GM21447 (cell line): ENCODE measurements around the gene N4BP3.

Experiments used
- ATAC-seq: cut with Tn5 transposase; IDR thresholded peaks from one replicate; pipeline ENCODE4 v1.9.1; 2021; ENCODE audit not compliant: unreplicated experiment

Gene N4BP3

DNA sequence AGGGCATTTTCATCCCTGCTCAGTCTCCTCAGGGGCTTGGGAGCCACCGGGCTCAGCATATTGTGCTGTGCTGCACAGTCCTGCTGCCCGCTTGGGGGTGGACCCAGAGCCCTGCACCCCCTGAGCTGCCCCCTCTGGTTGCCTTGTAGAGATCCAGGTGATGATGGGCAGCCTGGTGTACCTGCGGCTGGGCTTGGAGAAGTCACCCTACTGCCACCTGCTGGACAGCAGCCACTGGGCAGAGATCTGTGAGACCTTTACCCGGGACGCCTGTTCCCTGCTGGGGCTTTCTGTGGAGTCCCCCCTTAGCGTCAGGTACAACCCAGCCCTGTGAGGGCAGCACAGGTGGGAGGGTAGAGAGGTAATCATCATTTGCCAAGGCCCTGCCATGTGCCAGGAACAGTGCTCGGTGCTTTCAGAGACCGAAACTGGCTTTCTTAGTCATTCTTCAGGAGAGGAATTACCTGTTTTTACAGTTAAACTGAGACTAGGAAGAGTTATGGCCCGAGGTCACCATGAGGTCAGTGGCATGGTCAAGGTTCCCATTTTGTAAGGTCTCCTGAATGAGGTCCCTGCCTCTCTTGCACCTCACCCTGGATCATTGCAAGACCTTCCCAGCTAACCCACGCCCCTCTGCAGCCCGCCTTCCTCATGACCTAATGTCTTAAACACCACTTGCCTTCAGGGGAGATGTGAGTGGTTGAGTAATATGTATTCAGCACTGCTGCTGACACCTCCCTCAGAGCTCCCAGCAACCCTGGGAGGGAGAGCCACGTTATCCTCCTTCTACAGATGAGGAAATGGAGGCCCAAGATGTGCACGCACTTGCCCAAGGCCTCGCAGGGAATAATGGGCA is 32.9 kb downstream of the N4BP3 start:
- ATAC-seq = peak; percentile 72

DNA sequence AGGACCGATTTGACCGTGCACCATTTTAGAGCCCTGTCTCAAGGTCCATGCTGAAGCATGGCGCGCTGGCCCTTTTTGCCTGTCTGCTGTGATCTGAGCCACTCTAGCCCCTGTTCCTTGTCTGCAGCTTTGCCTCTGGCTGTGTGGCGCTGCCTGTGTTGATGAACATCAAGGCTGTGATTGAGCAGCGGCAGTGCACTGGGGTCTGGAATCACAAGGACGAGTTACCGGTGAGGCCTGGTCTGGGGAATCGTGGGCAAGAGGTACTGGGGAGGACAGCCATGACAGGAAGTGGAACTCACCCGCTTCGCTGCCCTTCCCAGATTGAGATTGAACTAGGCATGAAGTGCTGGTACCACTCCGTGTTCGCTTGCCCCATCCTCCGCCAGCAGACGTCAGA is 34.1 kb downstream of the N4BP3 start:
- no peak for ATAC-seq

DNA sequence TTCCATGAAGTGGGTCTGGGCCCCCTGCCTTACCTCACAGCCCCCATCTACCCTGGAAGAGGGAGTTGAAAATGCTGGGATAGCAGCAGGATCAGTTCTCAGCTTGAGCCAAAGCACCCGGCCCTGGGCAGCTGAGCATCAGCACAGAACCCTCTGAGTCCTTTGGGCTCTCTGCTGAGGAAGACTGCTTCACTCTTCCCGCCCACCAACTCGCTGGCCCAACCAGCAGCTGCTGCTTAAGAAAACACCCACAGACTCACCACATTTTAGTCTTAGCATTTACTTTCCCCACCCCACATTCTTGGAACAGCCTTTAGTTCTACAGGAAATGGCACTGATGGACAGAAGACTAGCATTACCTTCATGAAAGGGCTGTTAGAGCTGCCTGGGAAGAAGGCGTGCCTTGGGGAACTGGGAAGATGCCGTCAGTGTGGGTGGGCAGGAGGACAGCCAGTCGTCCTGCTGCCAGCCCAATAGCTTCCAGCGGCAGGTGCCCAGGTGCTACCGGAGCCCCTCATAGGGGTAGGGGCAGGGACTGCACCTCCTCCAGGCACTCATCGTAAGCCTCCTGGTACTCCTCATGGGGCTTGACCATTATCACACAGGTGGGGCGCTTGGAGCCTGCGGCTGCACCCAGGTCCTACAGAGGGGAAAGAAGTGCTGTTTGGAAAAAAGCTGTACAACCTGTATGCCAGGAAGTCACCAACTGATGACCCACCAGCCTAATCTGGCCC is 36.0 kb downstream of the N4BP3 start:
- no peak for ATAC-seq

DNA sequence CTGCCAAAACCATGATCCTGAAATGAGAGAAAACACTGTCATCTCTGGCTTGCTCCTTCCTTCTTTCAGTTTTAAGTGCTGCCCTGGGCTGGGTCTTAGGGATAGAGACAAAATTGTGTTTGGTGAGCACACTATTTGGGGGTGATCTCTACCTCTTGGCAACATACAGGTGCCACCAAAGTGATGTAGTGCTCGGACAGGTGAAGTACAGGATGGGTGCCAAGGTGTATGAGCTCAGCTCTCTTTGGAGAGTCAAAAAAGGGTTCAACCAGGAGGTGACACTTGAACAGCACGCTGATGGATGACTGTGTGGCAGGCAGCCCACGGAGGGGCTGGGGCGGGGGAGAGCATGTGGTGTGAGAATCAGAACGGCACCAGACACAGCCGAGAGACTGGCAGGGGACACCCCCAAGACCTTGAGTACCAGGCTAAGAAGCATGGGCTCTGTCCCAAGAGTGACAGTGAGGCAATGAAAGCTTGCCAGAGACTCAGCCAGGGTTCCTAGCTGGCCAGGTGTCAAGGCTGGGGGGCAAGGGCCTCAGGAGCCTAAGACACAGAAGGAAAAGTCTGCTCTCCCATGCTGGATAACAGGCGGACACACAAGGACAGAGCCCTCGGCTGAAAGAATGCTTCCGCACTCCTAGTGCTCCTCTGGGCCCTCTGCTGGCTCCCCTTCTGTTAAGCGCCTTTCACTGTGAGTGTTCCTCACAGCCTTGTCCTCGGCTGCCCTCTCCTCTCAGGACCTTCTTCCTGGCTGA is 37.8 kb downstream of the N4BP3 start:
- no peak for ATAC-seq

DNA sequence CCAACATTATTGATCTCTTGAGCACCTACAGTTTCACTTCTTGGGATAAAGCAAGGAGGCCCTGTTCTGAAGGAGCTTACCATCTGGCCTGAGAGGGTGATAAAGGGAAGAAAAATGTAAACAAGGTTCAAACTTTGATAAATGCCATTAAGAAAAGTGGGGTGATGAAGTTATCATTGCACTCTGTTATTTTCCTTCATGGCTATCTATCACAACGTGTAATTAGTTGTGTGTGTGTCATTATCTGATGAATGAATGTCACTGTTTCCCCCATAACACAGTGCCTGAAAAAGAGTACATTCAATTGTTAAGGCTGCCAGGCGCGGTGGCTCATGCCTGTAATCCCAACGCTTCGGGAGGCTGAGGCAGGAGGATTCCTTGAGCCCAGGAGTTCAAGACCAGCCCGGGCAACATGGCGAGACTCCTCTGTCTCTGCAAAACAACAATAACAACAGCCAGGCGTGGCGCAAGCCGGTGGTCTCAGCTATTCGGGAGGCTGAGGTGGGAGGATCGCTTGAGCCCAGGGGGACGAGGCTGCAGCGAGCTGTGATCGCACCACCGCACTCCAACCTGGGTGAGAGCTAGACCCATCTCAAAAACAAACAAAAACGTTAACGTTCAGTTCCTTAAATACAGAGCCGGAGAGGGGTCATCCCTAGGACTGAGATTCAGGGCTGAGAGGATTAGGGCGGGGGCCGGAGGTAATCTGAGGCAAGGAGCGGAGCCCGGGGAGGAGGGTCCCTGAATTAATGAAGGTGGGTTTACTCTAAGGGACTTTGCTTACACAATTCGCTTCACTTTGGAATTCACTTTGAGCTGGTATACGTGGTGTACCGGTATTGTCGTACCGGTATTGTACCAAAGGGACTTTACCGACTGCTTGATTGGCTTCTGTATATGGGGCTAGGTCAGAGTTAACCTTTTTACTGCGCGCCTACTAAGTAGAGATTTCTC is 39.4 kb downstream of the N4BP3 start:
- no peak for ATAC-seq

DNA sequence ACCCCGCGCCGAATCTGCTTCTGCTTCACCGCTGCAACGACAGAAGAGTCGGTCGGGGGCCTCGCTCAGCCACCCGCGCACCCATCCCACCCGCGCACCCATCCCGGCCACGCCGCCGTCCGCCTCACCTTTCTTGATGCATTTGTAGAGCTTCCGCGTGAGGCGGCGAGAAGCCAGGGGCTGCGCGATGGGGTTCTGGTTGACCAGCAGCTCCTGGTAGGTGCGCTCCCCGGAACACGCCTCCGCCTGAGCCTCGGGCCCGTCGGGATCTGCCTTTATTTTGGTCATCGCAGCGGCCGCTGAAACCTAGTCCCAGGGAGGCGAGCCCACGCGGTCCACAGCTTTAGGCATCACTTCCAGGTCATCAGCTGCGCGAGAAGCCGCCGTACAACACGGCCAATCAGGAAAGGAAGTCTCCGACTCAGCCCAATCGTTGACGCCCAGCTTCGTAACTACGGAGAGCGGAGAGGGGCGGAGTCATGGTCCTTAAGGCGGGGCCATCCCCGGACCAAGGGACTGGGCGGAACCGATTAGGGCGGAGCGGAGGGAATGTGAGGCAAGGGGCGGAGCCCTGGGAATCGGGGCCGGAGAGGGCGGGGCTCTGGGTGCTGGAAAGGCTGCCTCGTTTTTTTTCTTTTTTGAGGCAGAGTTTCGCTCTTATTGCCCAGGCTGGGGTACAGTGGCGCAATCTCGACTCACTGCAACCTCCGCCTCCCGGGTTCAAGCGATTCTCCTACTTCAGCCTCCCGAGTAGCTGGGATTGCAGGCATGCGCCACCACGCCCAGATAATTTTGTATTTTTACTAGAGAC is 40.4 kb downstream of the N4BP3 start, which contains the start of gene NHP2:
Gene NHP2 (minus strand): TSS at position 356 of the 811 bp plus-strand sequence. CDS start 68 bp downstream, at position 288.
- ATAC-seq = peak; percentile 98

DNA sequence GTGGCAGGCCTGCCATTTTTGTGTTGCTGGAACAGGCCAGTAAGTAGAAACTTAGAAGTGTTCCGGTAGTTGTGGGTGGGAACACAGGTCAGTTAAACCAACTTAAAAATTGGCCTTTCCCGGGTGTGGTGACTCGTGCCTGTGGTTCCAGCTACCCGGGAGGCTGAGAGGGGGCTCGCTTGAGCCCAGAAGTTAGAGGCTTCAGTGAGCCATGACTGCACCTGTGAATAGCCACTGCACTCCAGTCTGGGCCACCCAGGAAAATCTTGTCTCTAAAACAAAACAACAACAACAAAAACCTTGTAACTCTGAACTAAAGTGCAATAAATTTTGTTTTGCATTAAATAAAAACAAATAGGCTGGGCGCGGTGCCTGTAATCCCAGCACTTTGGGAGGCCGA is 41.7 kb downstream of the N4BP3 start:
- no peak for ATAC-seq

DNA sequence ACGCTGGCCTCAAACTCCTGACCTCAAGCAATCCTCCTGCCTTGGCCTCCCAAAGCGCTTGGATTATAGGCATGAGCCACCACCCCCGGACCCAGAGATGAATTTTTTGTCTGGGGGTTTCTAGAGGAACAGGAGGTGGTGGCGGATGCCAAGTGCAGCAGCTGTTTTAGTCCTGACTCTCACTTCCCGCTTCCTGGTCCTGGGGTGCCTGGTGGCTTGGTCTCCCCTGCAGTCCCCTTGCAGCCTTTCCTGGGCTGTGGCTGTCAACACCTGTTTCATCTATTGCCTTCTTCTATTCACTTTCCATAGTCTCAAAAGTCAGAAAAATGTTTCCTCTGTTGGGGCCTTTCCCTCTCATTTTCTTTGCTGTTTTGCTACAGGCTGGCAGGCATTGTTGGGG is 46.8 kb downstream of the N4BP3 start:
- no peak for ATAC-seq

DNA sequence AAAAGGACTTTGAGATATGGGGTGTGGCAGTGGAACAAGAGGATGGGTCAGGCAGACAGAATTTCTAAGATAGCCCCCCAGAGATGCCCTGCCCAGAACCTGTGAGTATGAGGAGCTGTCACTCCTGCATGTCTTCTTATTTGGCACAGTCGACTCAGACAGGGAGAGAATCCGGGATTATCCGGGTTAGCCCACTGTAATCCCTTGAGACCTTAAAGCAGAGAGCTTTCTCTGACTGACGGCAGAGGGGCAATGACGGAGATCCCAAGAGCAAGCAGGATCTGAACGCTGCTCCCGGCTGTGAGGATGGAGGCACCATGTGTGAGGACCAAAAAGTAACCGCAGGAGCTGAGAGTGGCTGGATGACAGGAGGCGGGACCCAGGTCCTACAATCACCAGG is 49.1 kb downstream of the N4BP3 start:
- ATAC-seq = no peak

DNA sequence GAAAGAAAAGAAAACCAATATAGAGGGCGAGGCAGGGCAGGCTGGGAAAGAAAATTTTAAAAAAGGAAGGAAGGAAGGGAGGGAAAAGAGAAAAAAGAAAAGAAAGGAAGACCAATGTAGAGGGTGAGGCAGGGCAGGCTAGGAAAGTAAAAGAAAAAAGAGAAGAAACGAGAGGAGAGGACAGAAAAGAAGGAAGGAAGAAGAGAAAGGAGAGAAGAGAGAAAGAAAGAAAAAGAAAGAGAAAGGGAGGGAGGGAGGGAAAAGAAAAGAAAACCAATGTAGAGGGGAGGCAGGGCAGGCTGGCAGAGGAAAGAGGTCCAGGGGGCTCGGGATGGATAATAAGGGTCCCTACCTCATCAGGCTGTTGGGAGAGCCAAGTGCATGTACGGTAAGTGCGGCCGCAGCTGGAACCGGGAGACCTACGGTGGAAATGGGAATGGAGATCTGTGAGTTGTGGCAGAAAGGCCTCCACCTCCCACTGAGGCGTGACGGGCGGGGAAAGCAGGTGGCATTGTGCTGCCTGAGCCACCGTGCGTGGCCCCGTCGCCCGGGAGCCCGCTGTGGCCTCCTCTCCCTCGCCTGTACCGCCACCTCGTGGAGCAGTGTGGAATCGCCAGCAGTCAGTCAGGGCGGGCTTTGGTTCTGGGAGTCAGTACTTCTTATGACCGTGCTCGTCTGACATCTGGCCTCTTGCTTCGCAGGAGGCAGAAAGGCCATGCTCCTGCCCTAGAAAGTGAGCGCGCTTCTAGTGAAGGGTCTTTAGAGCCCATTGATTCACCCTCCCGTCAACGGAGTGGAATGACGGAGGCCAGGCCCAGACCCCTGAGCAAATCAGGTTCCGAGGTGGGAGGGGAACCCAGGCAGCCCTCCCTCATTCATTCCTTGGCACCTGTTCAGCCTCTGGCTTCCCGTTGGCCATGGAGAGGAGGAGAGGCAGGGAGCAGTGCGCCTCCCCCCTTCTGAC is 50.7 kb downstream of the N4BP3 start:
- peak; percentile 91 for ATAC-seq

DNA sequence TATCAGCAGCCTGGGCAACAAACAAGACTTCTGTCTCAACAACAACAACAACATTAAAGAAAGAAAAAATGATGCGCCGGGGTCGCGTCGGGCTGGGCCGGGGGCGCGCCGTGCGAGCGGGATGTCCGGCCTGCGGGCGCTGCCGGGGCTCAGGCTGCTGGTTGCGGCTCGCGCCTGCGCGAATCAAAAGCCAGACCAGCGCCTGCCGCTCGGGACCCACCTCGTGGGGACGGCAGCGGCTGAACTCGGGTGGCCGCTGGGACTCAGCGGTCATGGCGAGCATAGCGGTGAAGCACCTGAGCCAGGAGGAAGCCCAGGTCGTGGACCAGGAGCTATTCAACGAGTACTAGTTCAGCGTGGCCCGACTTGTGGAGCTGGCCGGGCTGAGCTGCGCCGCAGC is 52.2 kb downstream of the N4BP3 start:
- no peak for ATAC-seq

DNA sequence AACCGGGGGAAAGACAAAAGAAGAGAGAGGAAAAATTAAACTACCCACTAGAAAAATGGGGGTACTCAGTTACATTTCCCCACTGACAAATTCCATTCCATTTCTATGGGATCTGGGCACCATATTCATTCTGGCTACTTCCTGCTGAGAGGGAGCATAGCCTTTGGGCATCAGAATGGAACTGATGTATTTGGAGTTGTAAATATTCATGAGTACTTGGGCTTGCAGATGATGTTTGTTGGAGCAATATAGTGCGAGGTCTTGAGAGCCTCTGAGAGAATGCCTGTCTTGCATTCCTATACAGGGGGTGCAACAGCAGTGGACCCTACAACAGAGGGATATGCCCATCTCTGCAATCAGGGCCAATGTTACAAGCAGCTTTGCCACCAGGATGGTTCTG is 57.1 kb downstream of the N4BP3 start:
- no peak for ATAC-seq

DNA sequence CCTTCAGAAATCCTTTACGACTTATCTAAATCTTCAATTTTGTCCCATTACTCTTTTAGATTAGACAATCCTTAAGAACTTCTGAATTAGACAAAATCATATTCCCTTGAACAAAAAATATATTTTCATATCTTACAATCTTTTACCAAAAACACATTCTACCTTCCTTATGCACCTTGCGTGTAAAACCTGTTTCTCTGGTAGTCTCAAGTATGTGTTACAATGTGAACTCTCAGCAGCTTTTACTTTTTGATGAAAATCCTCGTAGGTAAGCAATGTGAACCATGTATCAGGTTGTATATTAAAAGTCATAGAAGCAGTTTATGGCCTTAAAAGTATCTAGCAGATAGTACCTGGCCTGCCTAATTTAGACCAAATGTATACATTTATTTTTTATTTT is 61.1 kb downstream of the N4BP3 start:
- no peak for ATAC-seq
